IMR-90 (cell line): ENCODE results near the gene SLC4A11. TPM values are rescaled to one million over a fixed set of nuclear protein-coding genes. Genes with fewer than 3 reads are reported as not detected.
A peak's percentile ranks its signal among the peaks of the same experiment; 100 is the strongest.

Experiments
- ATAC-seq: fragments of 200-7000 bp; cut with Tn5 transposase; 2 replicates; pipeline ENCODE4 v1.9.1; 2020; ENCODE audit warnings: low read depth, mild to moderate bottlenecking, moderate library complexity
- BruUV-seq: library from RNA; stranded (reverse); fragments of 400-500 nt; replicated peaks from 2 replicates; lab custom pipeline; 2021; lab: Mats Ljungman, UMichigan
- CTCF ChIA-PET: fragments of 300-600 bp; formaldehyde crosslinking; extraction: SDS; loops from one replicate; lab custom pipeline; 2021; ENCODE audit warnings: antibody characterized with exemption; lab: Yijun Ruan, JAX
- POLR2A ChIA-PET: fragments of 300-600 bp; sonication (Branson Sonifier 250); formaldehyde crosslinking; loops from one replicate; lab custom pipeline; 2022; ENCODE audit warnings: antibody characterized with exemption; ENCODE audit not compliant: unreplicated experiment; lab: Charles Lee
- DNase-seq: peaks from one replicate; pipeline ENCODE4 v3.0.0; 2013
- H2AFZ ChIP-seq: replicated peaks from 2 replicates; pipeline ENCODE3; 2013; ENCODE audit warnings: low read length, mild to moderate bottlenecking; ENCODE audit not compliant: poor library complexity
- H2AK5ac ChIP-seq: 2 replicates; pipeline ENCODE4 v1.6.1; 2013; ENCODE audit warnings: low read depth, low read length, inconsistent platforms
- H2AK9ac ChIP-seq: replicated peaks from 2 replicates; pipeline ENCODE3; 2013; ENCODE audit warnings: mild to moderate bottlenecking, low read depth, low read length, moderate library complexity; ENCODE audit not compliant: poor library complexity
- H2BK120ac ChIP-seq: 2 replicates; pipeline ENCODE4 v1.6.1; 2013; ENCODE audit warnings: low read depth, low read length, inconsistent platforms
- H2BK15ac ChIP-seq: 3 replicates; pipeline ENCODE4 v1.6.1; 2013; ENCODE audit warnings: low read depth, low read length, inconsistent platforms
- H2BK20ac ChIP-seq: 2 replicates; pipeline ENCODE4 v1.6.1; 2013; ENCODE audit warnings: low read depth, mild to moderate bottlenecking, inconsistent platforms, low read length, moderate library complexity
- H2BK5ac ChIP-seq: 2 replicates; pipeline ENCODE4 v1.6.1; 2013; ENCODE audit warnings: mild to moderate bottlenecking, low read depth, low read length, inconsistent platforms; ENCODE audit not compliant: poor library complexity, severe bottlenecking
- H3K14ac ChIP-seq: replicated peaks from 2 replicates; pipeline ENCODE4 v1.6.1; 2013; ENCODE audit warnings: low read depth, low read length, inconsistent platforms
- H3K18ac ChIP-seq: 2 replicates; pipeline ENCODE4 v1.6.1; 2013; ENCODE audit warnings: low read depth, low read length, control low read depth
- H3K23ac ChIP-seq: 2 replicates; pipeline ENCODE4 v1.6.1; 2013; ENCODE audit warnings: low read depth, low read length, inconsistent platforms
- H3K27ac ChIP-seq: 2 replicates; pipeline ENCODE4 v1.5.1; 2013; ENCODE audit warnings: mild to moderate bottlenecking, control low read depth, low read length; ENCODE audit not compliant: insufficient read depth
- H3K27me3 ChIP-seq: 2 replicates; pipeline ENCODE4 v1.6.1; 2013; ENCODE audit warnings: low read length; ENCODE audit not compliant: control insufficient read depth, insufficient read depth
- H3K36me3 ChIP-seq: 2 replicates; pipeline ENCODE4 v1.6.1; 2013; ENCODE audit warnings: low read length, mixed read lengths; ENCODE audit not compliant: control insufficient read depth, insufficient read depth
- H3K4ac ChIP-seq: 2 replicates; pipeline ENCODE4 v1.6.1; 2013; ENCODE audit warnings: low read depth, low read length, inconsistent platforms
- H3K4me1 ChIP-seq: 2 replicates; pipeline ENCODE4 v1.6.1; 2013; ENCODE audit warnings: low read length, mixed read lengths; ENCODE audit not compliant: control insufficient read depth, insufficient read depth
- H3K4me2 ChIP-seq: 2 replicates; pipeline ENCODE4 v1.6.1; 2013; ENCODE audit warnings: low read depth, mild to moderate bottlenecking, control low read depth, low read length, moderate library complexity
- H3K4me3 ChIP-seq: 2 replicates; pipeline ENCODE4 v1.5.1; 2013; ENCODE audit warnings: low read depth, mild to moderate bottlenecking, control low read depth, low read length, moderate library complexity; ENCODE audit not compliant: insufficient read depth
- H3K56ac ChIP-seq: 2 replicates; pipeline ENCODE4 v1.6.1; 2013; ENCODE audit warnings: low read length, inconsistent platforms; ENCODE audit not compliant: insufficient read depth; ENCODE audit errors: extremely low read depth
- H3K79me1 ChIP-seq, 2 experiments: 2 replicates each; pipeline ENCODE4 v1.6.1; 2013; ENCODE audit warnings: low read length in 2 of 2, inconsistent platforms in 1 of 2, low read depth in 1 of 2
- H3K9ac ChIP-seq: 2 replicates; pipeline ENCODE4 v1.6.1; 2013; ENCODE audit warnings: low read depth, low read length, control low read depth
- H3K9me1 ChIP-seq: 2 replicates; pipeline ENCODE4 v1.6.1; 2013; ENCODE audit warnings: low read length, inconsistent platforms; ENCODE audit not compliant: insufficient read depth
- H3K9me3 ChIP-seq: 2 replicates; pipeline ENCODE4 v1.6.1; 2013; ENCODE audit warnings: low read length; ENCODE audit not compliant: control insufficient read depth, insufficient read depth
- H4K20me1 ChIP-seq: 2 replicates; pipeline ENCODE4 v1.6.1; 2013; ENCODE audit warnings: low read length, inconsistent platforms; ENCODE audit not compliant: insufficient read depth
- H4K5ac ChIP-seq: 2 replicates; pipeline ENCODE4 v1.6.1; 2013; ENCODE audit warnings: mild to moderate bottlenecking, low read depth, low read length, control low read depth
- H4K8ac ChIP-seq, 2 experiments: 2 replicates each; pipeline ENCODE4 v1.6.1; 2013; ENCODE audit warnings: low read depth in 2 of 2, low read length in 2 of 2, control low read depth in 1 of 2, inconsistent platforms in 1 of 2
- H4K91ac ChIP-seq: 2 replicates; pipeline ENCODE4 v1.6.1; 2013; ENCODE audit warnings: low read depth, low read length, inconsistent platforms; ENCODE audit not compliant: insufficient read depth
- BHLHE40 ChIP-seq: fragments of 150-350 bp; IDR thresholded peaks from 2 replicates; pipeline ENCODE4 v1.6.1; 2016; ENCODE audit warnings: mild to moderate bottlenecking, low read depth, low read length
- CEBPB ChIP-seq: IDR thresholded peaks from 2 replicates; pipeline ENCODE4 v1.6.1; 2012; ENCODE audit warnings: low read depth, low read length, improper control_type of control experiment
- CHD1 ChIP-seq: IDR thresholded peaks from 2 replicates; pipeline ENCODE4 v1.6.1; 2012; ENCODE audit warnings: low read depth, low read length, improper control_type of control experiment
- CTCF ChIP-seq: conservative IDR thresholded peaks from 2 replicates; pipeline ENCODE4 v1.5.1; 2012; ENCODE audit warnings: mild to moderate bottlenecking, low read depth, low read length, improper control_type of control experiment
- FOS ChIP-seq: fragments of 150-350 bp; IDR thresholded peaks from 2 replicates; pipeline ENCODE4 v1.6.1; 2016; ENCODE audit warnings: low read depth, low read length
- MAFK ChIP-seq: IDR thresholded peaks from 2 replicates; pipeline ENCODE4 v1.6.1; 2012; ENCODE audit warnings: low read depth, low read length, improper control_type of control experiment
- MXI1 ChIP-seq: IDR thresholded peaks from 2 replicates; pipeline ENCODE4 v1.6.1; 2012; ENCODE audit warnings: low read depth, mild to moderate bottlenecking, low read length, moderate library complexity, borderline replicate concordance
- NFE2L2 ChIP-seq: fragments of 150-350 bp; IDR thresholded peaks from 2 replicates; pipeline ENCODE4 v1.6.1; 2016; ENCODE audit warnings: low read depth, mild to moderate bottlenecking, low read length
- RCOR1 ChIP-seq: IDR thresholded peaks from 2 replicates; pipeline ENCODE4 v1.6.1; 2012; ENCODE audit warnings: mild to moderate bottlenecking, low read length, improper control_type of control experiment; ENCODE audit not compliant: insufficient replicate concordance
- RFX5 ChIP-seq: IDR thresholded peaks from 2 replicates; pipeline ENCODE4 v1.8.0; 2012; ENCODE audit warnings: low read depth, mild to moderate bottlenecking, low read length, moderate library complexity
- SMC3 ChIP-seq: fragments of 150-350 bp; IDR thresholded peaks from 2 replicates; pipeline ENCODE4 v1.6.1; 2016; ENCODE audit warnings: low read depth, mild to moderate bottlenecking, antibody characterized with exemption, low read length, moderate library complexity
- USF2 ChIP-seq: fragments of 150-350 bp; IDR thresholded peaks from 2 replicates; pipeline ENCODE4 v1.6.1; 2017; ENCODE audit warnings: mild to moderate bottlenecking, antibody characterized with exemption, low read length, low read depth
- WGBS, 2 experiments: methylation state at CpG; one replicate each; pipeline versions ENCODE4 v1.1.5 to v1.1.7; 2013; ENCODE audit warnings: missing lambda C conversion rate in 2 of 2; ENCODE audit not compliant: insufficient read length in 1 of 2; ENCODE audit errors: extremely low coverage in 2 of 2; 5-methylcytosine and 5-hydroxymethylcytosine counted together
- dilution Hi-C: fragments of 300-500 bp; cut with HindIII; formaldehyde crosslinking; loops from one replicate; pipeline ENCODE4 v1.14.3; 2018; ENCODE audit warnings: low sequenced_read_pairs; ENCODE audit not compliant: unreplicated experiment
- in situ Hi-C: fragments of 300-500 bp; cut with MboI; formaldehyde crosslinking; loops from 3 replicates; pipeline ENCODE4 v1.14.3; 2019; ENCODE audit warnings: low sequenced_read_pairs, inconsistent platforms, mixed read lengths
- intact Hi-C: fragments of 100-400 bp; cut with micrococcal nuclease; formaldehyde crosslinking; loops from 2 replicates; pipeline ENCODE4 v1.10.0; 2022
- polyA plus RNA-seq, 3 experiments: library from polyadenylated mRNA; depleted of rRNA; stranded (reverse); fragments of >200 nt; gene quantifications; 2 replicates each; pipeline ENCODE4 v1.2.3, GENCODE V29; 2012; ENCODE audit warnings: low replicate concordance in 1 of 3
- total RNA-seq: library from RNA; depleted of rRNA; stranded (reverse); fragments of >200 nt; gene quantifications from 2 replicates; pipeline ENCODE4 v1.2.3, GENCODE V29; 2012

The SLC4A11 gene
- total and polyA plus RNA-seq, 2 of the 4 experiments (the other 2 are of a cell fraction): 0.36 to 0.79 TPM

- Histone ChIP-seq H4K20me1 (no peaks in the 10 kb centered on the region), H3K36me3 (peaks cover 17% of the 10 kb centered on the region), H4K8ac (peak overlapping the region; percentile 25 to 96; a peak in 3 of 4 replicates), H3K4me2 (peak overlapping the region; percentile 84; the same call in 1 of the 2 replicates), H3K9me3 (no peaks in the 10 kb centered on the region), H2AK5ac (no peak overlapping the region; the same call in 1 of the 2 replicates), H3K79me1 (peaks cover 19 to 35% of the 10 kb centered on the region in 2 experiments), H3K4ac (no peak overlapping the region), H3K56ac (no peak overlapping the region), H2AFZ (peak overlapping the region; percentile 94), H3K9me1 (0 out of 2 replicates have a peak, but pooled peaks cover 3% of the 10 kb centered on the region), H3K27me3 (no peaks in the 10 kb centered on the region), H2BK20ac (no peak overlapping the region), H2AK9ac (peak overlapping the region; percentile 96), H4K91ac (no peak overlapping the region), H2BK120ac (no peak overlapping the region), H3K9ac (no peak overlapping the region), H3K23ac (no peak overlapping the region), H3K27ac (peak overlapping the region; percentile 18; the same call in 1 of the 2 replicates), H3K14ac (no peak overlapping the region), H3K18ac (no peak overlapping the region), H3K4me3 (no peak overlapping the region), H2BK5ac (no peak overlapping the region), H2BK15ac (no peak overlapping the region), H4K5ac (no peak overlapping the region), H3K4me1 (peaks cover 7% of the 10 kb centered on the region)
- POLR2A ChIA-PET: no interaction called here
- WGBS, 2 experiments: no CpG with 5 or more reads among the region's 9 CpGs
- ATAC-seq (no peak), DNase-seq (no peak)
- no TSS peak for BruUV-seq
- in situ Hi-C loops (no loop called here), dilution Hi-C loops (no loop called here), intact Hi-C loops (no loop called here)
- no peak for TF ChIP-seq CHD1
- no peak for TF ChIP-seq MAFK
- no peak for TF ChIP-seq CEBPB
- TF ChIP-seq MXI1: no peak
- TF ChIP-seq CTCF: no peak
- no peak for TF ChIP-seq FOS
- TF ChIP-seq RFX5: no peak
- no peak for TF ChIP-seq BHLHE40
- TF ChIP-seq SMC3: no peak
- TF ChIP-seq RCOR1: no peak
- no peak for TF ChIP-seq NFE2L2
- no peak for TF ChIP-seq USF2
- CTCF ChIA-PET: interaction anchor here (0.6 kb wide), 2 partner anchors 122 to 148 kb away, joined by 3 read pairs; no protein-coding TSS in a partner anchor
Measured at GRCh38 chr20:3202965-3203314, 36.0 kb downstream of the SLC4A11 start.
